Right lobe of liver (tissue), 4 donors: ENCODE measurements around the gene HDGFL3.

Experiments used
- POLR2A ChIP-seq: fragments of 450-650 bp; IDR thresholded peaks from one replicate; pipeline ENCODE4 v1.6.1; 2017; ENCODE audit warnings: antibody characterized with exemption, mild to moderate bottlenecking
- TF ChIP-seq, protein P1 (sequence below), 4 donors: fragments of 200-600 bp in 3 of 4; fragments of 450-650 bp in 1 of 4; IDR thresholded peaks; one replicate each; pipeline versions ENCODE4 v1.5.1 to v1.8.0; 2016 to 2022; ENCODE audit warnings: antibody characterized with exemption in 4 of 4, mild to moderate bottlenecking in 2 of 4
- donor health status: DM: no; HTN: no; CAD: no.
- donor health status: DM: no; HTN: no; CAD: no.
- donor health status: DM: no; HTN: yes; CAD: no.

DNA sequence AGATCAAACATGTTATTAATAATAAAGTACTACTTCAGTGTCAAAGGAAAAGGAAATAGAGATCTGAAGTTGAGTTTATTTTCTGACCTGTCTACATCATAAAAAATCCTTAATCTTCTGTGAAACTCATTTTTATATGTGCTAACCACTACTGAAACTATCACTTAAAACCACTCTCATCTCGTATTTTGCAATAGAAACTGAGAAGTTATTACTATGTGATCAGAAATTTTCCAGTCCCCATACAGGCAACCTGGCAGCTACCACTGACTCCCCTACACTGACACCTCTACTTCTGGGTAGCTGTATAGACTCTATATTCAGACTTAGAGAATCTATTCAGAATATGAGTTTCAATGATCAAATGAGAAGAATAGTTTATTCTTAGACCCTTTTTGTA lies 8.3 kb downstream of the HDGFL3 start:
- TF ChIP-seq, protein P1, sequence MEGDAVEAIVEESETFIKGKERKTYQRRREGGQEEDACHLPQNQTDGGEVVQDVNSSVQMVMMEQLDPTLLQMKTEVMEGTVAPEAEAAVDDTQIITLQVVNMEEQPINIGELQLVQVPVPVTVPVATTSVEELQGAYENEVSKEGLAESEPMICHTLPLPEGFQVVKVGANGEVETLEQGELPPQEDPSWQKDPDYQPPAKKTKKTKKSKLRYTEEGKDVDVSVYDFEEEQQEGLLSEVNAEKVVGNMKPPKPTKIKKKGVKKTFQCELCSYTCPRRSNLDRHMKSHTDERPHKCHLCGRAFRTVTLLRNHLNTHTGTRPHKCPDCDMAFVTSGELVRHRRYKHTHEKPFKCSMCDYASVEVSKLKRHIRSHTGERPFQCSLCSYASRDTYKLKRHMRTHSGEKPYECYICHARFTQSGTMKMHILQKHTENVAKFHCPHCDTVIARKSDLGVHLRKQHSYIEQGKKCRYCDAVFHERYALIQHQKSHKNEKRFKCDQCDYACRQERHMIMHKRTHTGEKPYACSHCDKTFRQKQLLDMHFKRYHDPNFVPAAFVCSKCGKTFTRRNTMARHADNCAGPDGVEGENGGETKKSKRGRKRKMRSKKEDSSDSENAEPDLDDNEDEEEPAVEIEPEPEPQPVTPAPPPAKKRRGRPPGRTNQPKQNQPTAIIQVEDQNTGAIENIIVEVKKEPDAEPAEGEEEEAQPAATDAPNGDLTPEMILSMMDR (IDR thresholded peaks at IDR 0.05), result no peak
- TF ChIP-seq POLR2A, result no peak
